ENCODE data around the gene GUCY1A2.
"Not testable (repeated sequence)": the region's sequence is repeated elsewhere in the genome, so short reads cannot be mapped to it uniquely, and the experiment has no call there.

Gene GUCY1A2, protein sequence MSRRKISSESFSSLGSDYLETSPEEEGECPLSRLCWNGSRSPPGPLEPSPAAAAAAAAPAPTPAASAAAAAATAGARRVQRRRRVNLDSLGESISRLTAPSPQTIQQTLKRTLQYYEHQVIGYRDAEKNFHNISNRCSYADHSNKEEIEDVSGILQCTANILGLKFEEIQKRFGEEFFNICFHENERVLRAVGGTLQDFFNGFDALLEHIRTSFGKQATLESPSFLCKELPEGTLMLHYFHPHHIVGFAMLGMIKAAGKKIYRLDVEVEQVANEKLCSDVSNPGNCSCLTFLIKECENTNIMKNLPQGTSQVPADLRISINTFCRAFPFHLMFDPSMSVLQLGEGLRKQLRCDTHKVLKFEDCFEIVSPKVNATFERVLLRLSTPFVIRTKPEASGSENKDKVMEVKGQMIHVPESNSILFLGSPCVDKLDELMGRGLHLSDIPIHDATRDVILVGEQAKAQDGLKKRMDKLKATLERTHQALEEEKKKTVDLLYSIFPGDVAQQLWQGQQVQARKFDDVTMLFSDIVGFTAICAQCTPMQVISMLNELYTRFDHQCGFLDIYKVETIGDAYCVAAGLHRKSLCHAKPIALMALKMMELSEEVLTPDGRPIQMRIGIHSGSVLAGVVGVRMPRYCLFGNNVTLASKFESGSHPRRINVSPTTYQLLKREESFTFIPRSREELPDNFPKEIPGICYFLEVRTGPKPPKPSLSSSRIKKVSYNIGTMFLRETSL

DNA sequence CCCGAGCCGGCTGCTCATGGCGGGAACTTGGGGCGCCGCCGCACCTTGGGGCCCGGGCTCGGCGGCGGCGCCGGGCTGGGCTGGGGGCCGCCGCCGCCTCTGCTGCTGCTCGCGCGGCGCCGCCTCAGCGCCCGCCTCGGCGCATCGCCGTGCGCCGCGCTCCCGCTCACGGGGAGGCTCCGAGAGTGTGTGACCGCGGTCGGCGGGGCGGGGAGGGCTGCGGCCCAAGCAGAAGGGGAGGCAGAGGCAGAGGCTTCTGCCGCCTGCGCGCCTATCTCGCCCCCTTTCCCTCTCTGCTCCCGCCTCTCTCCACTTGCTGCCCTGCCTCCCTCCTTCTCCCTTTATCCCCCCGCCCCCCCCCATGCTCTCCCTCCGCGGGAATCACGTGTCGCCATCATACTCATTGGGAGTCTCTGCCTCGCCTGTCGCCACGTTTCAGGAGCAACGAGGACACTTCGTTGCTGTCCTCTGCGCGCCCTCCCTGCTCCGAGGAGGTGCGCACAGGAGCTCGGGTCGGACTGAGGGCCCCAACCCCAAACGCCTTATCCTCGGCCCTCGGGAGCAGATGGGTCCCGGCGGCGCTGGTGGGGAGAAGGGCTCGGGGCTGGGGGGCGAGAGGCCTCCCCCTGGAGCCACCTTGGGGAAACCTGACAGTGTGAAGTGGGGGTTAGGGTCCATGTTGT is at the start of gene GUCY1A2:
TSS of gene GUCY1A2 (minus strand) at position 258 of the 683 bp plus-strand sequence. CDS start 421 bp downstream, outside the sequence.
- no peak for DNase-seq (ENCODE audit: low read depth)

DNA sequence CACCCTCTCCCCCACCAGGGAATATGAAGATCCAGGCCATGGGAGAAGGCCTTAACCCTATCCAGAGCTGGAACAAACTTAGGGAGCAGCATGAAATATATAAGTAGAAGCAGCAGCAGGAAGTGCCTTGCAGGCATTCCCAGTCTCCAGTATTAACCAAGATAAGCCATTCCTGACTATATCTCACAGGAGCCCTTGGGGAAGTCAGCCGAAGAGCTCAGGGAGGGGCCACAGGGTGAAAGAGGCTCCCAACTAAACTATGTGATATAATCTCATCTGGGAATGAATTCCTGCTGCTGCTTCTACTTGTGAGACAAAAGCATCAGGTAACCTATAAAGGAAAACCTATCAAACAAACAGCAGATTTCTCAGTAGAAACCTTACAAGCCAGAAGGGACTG is 36.1 kb upstream of the GUCY1A2 start:
- DNase-seq (ENCODE audit: low read depth), result no peak

DNA sequence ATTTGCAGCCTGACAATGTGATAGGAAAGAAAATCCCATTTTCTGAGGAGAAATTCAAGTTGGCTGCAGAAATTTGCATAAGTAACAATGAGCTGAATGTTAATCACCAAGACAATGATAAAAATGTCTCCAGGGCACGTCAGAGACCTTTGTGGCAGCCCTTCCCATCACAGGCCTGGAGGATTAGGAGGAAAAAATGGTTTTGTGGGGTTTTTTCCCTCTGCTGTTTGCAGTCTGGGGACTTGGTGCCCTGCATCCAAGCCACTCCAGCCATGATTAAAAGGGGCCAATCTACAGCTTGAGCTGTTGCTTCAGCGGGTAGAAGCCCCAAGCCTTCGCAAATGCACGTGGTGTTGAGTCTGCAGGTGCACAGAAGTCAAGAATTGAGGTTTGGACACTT is 33.1 kb upstream of the GUCY1A2 start:
- not testable (repeated sequence) for DNase-seq (ENCODE audit: low read depth)

DNA sequence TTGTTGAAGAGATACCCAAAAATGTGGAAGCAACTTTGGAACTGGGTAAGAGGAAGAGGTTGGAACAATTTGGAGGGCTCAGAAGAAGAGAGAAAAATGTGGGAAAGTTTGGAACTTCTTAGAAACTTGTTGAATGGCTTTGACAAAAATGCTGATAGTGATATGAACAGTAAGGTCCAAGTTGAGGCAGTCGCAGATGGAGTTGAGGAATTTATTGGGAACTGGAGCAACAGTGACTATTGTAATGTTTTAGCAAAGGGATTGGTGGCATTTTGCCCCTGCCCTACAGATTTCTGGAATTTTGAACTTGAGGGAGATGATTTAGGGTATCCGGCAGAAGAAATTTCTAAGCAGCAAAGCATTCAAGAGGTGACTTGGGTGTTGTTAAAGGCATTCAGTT is 32.6 kb upstream of the GUCY1A2 start:
- DNase-seq (ENCODE audit: low read depth), result not testable (repeated sequence)

DNA sequence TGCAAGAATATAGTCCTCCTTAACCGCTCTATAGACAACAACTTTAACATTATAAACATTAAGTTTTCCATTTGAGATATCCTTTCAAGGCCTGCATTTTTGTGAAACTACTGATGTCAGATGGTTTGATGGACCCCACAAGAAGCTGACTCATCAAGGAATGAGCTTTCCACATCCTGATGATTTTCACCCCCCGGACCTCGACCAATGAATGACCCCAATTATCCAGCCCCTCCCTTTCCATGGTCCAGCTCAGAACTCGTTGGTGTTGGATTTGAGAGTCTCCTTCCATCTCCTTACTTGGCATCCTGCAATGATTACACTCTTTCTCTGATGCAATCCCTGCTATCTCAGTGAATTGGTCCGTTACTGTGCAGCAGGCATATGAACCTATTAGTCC is 31.8 kb upstream of the GUCY1A2 start:
- DNase-seq (ENCODE audit: low read depth), result no peak

DNA sequence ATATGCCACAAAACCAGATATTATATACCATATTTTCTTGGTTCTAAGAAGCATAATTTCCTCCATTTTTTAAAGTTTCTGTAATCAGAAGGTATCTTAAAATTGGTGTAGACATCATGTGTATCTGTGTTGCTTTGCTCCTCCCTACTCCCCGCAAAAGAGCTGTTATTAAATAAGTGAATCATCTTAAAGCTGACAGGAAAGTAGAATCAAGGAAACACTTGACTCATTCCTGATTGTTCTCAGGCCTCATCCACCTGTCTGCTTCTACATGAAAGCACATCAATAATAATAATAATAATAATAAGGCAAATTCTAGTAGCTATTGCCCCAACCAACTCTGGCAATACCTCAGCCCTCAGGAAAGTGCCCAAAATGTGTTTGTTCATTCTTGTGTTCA is 26.2 kb upstream of the GUCY1A2 start:
- no peak for DNase-seq (ENCODE audit: low read depth)

DNA sequence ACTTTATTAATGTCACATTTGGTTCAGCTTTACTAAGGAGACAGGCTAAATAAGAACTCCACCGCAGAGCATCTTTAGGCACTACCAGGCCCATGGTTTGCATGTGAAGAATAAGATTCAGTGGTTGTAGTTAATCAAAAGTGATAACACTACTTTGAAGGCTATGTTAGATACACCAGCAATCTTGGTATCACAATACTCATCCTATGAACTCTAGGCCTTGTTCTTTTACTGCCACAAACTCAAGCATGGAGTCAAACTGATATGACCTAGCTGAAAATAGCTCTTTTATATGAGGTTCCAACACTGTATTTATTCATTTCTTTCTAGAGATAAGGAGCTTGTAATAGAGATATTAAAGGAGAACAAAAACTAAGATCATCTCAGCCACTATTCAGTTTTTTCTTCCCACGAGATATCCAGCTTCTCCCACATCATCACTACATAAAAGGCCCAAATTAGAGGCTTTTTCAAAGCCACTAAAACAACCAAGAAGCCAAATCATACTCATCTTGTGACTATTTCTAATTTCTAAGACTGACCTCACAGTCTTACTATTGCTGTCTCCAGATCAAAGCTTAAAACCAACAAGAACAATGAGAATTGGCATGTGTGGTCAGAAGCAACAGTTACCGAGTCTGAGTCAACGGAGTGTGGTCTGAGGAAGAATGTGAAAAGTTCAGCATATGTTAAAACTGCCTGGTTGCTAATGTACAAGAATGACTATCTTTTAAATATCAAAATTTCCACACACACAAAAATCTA is 25.1 kb upstream of the GUCY1A2 start:
- DNase-seq (ENCODE audit: low read depth), result no peak

DNA sequence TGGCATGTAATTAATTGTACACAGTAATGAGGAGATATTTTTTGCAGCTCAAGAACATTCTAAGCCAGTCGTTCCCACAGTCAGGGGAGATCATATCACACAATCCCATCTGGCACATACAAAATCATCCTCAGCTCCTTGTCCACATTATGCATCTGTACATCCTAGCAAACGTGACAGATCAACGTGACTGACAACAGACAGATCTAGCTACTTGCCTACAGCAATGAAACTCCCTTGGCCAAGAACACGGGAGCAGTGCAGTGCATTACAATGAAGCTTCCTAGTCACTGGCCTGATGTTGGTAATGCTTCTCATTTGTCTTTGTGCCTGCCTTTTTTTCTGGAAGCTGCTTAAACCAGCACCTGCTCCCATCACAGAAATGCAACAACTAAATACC is 24.5 kb upstream of the GUCY1A2 start:
- no peak for DNase-seq (ENCODE audit: low read depth)

DNA sequence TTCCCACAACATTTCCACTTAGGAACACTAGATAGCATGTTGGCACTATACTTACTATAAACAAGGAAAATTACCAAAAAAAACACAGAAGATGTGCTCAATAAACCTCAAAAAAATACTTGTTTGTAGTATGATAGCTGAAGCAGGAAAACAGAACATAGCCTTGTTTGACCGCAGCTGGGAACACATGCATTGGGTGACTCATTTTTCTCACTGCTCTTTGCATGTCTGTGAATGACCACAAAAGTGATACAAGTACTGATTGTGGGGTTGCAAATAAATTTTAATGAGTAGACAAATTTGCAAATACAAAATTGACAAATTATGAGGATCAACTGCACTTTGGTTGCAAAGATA is 22.8 kb upstream of the GUCY1A2 start:
- no peak for DNase-seq (ENCODE audit: low read depth)

DNA sequence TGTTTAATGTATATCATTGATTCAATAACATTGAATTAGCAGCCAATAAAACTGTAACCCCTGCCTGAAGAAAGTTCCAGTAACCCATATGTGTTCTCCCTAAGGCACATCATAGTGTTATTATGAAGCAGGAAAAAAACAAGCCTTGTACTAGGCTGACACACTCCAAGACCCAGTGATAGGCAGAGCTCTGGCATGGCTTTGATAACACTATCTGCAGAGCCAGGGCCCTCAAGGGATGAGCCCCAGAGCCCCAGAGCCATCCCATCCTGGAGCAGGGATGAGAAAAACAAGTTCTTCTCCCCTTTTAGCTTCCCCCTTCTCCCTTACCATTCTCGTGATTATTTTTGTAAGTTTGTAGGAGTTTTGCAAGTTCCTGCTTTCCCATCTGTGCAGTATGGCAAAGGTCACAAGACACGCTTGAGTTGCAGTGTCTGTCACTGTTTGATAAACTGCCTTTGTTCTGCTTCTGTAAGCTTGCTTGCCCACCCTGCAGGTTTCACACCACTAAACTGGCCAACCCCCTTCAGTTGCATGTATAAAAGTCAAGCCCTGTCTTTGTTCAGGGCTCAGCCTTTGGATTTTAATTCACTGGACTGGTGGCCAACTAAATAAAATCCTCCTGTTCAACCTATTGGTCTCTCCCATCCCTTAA is 22.3 kb upstream of the GUCY1A2 start:
- DNase-seq (ENCODE audit: low read depth), result peak; percentile 27

DNA sequence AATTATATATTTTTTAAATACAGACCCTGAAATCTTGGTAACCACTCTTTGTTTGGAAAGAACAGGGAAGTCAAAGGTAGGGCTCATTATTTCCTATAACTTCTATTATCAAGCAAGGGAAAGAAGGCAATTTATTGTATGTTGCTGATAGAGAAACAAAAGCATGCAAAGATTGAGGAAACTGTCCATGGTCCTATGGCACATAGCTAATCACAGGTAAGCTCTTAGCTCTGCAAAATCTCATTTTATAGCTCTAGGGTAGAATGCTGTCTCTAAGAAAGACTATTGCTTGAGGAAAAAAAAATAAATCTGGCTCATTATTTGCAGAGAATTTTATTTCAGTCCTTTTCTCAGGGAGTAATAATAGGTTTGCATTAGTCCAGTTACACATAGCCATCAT is 7.4 kb upstream of the GUCY1A2 start:
- no peak for DNase-seq (ENCODE audit: low read depth)

DNA sequence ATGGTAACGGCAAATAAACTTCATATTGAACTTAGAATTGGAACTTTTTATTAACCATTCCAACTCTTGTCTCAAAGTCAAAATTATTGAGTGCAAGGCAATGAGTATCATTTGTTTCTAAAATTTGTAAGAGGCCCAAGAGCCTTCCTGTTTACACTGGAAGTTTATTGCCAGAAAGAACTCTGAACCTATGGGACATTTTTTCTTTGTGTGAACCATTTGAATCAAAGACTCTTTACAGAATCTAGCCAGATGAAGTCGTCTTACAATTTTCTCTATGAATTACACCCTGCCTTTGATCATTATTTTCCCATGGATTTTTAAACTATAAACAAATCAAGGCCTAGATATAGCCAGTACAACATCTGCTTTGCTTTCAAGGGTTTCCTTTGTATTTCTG is 2.3 kb upstream of the GUCY1A2 start:
- DNase-seq (ENCODE audit: low read depth), result no peak

DNA sequence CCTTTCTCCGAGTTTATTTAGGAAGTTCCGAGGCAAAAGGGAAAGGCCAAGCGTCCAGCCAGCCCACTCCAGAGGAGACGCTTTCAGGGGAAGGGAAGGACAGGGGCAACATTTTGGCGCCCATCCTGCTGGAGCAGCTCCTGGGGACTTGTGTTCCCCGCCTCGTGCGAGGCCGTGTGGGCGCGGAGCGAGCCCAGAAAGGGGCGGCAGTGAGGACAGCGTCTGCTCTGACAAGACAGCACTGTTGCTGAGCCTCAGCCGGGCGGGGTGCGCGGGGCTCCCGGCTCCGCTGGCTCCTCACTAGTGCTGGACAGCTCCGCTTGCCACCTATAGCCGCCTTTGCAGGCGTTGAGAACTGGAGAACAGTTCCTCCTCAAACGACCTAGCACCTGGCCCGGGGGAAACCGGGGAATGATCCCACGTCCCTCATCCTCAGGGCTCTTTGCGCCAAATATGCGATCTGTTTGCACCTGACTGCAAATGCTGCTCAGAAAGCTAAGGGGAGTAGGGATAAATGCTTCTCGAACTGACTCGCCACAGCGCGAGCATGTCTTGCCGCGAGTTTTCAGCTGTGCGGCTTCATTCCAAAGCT is 722 bp upstream of the GUCY1A2 start:
- no peak for DNase-seq (ENCODE audit: low read depth)

DNA sequence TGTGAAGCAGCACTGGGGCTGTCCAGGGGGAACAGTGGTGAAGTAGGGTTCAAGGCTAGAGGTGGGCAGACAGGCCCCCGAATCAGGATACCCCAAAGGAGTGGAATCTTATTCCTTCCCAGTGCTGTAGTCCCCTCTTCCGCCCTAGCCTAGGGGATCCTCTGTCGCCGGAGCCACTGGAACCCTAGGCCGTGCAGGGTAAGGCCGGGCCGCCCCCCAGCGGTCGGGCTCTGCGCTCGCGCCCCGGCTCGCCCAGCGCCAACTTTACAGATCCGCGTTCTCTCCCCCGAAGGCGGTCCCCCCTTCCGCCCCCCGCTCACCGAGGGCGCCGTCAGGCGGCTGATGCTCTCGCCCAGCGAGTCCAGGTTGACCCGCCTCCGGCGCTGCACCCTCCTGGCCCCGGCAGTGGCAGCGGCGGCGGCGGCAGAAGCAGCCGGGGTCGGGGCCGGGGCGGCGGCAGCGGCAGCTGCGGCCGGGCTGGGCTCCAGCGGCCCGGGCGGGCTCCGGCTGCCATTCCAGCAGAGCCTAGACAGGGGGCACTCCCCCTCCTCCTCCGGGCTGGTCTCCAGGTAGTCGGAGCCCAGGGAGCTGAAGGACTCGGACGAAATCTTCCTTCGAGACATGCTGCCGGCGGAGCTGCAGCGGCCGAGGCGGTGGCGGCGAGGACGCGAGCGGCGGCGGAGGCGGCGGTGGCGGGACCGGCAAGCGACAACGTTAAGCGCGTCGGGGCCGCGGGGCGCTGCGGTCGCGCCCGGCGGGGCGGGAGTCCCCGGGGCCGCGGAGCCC is 650 bp downstream of the GUCY1A2 start:
- no peak for DNase-seq (ENCODE audit: low read depth)

DNA sequence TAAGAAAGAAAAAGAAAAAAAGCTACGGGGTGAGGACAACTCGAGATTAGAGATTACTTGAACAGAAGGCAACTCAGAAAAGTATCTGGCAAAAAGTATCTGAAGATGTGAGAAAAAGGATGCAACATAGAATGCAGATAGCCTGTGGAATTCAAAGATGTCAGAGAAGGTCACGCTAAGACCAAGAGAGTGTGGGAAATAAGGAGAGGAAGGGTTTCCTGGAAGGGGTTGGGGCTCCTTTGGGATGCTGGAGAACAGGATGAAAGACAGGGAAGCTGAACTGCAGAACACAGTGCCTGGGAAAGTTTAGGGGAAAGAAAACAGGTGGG is 1.2 kb downstream of the GUCY1A2 start:
- no peak for DNase-seq (ENCODE audit: low read depth)

DNA sequence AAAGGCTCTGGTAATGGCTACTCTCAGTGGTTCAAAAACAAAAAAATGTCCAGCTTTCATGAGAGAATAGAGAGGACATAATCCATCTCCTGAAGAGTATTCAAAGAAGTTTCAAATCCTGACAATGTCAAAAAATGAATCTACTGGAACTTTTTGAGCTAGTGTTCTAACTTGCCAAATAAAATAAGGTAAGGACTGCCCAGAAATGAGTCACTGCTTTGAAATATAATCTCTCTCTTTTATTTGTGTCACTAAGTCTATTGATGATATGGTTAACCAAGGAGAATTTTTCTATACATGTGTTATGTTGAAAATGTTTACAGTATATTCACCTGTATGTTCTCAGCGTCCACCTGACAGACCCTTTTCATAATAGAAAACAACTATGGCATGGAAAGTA is 3.4 kb downstream of the GUCY1A2 start:
- no peak for DNase-seq (ENCODE audit: low read depth)

DNA sequence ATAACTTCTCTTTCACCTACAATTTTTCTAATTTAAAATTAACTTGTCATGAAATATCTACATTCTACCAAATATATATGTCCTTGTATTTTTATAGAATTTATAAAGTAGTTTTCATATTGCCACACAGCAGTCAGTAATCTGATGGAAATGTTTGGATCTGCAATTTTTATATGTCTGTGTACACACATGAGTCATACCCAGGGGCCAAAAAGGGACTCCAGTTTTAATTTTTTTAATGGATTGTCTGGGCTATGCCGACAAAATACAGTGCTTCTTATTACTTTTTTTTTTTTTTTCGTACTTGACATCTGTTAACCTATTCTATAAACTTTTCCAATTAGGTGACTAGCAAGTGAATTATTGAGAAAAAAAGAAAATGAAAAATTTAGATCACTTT is 6.3 kb downstream of the GUCY1A2 start:
- DNase-seq (ENCODE audit: low read depth), result no peak

DNA sequence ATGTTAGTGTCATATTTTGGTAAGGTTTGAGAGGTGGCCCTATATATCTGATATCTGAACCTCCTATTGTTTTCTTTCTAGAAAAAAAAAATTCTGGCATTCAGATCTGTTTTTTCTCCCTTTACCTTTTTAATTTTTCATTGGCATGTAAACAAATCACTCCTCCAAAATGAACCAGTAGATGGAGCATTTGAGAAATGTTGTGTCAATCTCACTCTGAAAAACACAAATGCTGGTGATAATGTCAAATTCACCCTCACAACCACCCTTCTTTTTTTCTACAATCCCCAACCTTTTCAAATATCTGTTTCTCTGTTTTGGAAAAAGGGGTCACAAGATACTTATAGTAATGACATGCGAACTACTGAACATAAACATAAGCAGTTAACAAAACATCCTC is 9.1 kb downstream of the GUCY1A2 start:
- DNase-seq (ENCODE audit: low read depth), result no peak

DNA sequence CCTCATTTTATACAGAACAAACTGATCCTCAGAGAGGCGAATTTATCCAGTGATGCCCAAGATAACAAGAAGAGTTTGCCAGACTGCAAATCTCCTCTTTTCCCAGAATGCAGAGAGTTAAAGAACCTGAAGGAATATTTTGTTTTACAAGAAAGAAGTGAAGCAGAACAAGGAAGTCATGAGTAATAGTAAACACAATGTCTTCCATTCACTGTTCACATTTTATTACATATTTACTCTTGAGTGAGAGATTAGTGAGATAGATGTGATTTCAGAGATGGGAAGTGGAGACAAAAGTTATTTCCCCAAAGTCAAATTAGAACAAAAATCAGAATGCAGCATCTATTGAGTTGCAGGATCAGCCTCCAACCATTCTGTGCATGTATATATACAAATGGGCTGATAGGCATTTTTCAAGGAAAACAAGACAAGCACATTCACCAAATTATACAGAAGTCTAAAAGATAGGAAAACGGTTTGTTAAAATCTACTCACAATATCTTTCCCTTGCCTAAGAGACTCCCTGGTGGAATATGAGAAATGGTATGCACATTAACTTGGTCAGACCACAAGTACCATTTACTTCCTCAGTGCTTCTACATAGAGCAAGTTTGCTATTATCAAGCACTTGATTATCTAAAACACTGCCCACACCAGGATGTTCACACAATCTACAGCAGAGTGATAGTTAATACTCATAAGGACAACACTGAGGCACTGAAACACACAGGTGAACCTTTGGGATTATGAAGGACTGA is 12.0 kb downstream of the GUCY1A2 start:
- no peak for DNase-seq (ENCODE audit: low read depth)

DNA sequence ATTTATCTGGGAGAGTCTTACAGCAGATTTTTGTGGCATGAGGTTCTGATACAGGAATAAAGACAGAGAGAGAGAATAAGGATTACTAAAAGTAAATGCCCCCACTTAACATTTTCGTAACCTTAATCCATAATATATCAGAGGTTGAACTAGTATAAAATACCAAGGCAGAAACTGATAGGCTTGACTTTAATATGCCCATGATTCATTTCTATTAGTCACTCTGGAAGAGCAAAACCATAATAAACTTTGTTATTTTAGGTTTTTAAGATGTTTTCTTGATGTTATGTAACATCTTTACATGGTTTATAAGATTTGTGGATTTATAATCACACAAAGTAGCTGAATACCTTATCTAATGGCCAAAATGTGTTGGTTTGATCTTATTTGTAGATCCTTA is 19.1 kb downstream of the GUCY1A2 start:
- DNase-seq (ENCODE audit: low read depth), result no peak

Measured in CMK (cell line).